GM19438 (cell line): Measurements from ENCODE around the gene PPP1R14D.
A peak's percentile ranks its signal among the peaks of the same experiment; 100 is the strongest.
"Not testable (repeated sequence)": the region's sequence is repeated elsewhere in the genome, so short reads cannot be mapped to it uniquely, and the experiment has no call there.

ENCODE experiments used
- ATAC-seq: cut with Tn5 transposase; IDR thresholded peaks from one replicate; pipeline ENCODE4 v1.9.1; 2021; ENCODE audit warnings: low read depth; ENCODE audit not compliant: unreplicated experiment

The PPP1R14D gene

DNA sequence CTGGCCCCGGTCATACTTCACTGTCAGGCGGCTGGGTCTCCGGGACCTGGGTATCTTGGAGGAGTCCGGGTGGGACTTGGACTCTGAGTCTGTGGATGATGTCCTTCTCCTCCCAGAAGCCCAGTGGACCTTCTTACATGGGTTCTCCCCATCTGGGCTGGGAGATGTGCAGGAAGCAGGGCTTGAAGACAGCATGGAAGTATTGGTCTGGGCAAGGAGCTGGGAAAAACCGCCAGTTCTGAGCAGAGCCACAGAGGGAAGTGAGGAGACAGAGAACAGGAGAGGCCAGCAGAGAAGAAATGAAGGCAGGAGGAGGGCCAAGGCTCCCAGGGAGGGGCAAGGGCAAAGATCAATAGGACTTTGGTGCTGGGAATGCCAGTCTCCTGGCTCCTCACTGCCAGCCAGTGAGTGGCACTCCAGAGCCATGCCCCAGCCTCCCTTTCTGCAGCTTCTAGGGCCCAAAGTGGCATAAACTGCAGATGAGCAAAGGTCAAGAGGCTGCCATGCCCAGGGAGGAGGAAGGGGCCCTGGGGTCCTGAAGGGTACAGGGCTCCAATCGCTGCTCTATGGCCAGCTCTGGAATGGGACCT lies at the start of gene PPP1R14D:
TSS of gene PPP1R14D (minus strand) at position 262 of the 590 bp plus-strand sequence. CDS start at position 195, 67 bp downstream.
- no peak for ATAC-seq

- ATAC-seq: no peak
Observed at GRCh38 chr15:40877694-40878093, 49.2 kb upstream of the PPP1R14D start.

DNA sequence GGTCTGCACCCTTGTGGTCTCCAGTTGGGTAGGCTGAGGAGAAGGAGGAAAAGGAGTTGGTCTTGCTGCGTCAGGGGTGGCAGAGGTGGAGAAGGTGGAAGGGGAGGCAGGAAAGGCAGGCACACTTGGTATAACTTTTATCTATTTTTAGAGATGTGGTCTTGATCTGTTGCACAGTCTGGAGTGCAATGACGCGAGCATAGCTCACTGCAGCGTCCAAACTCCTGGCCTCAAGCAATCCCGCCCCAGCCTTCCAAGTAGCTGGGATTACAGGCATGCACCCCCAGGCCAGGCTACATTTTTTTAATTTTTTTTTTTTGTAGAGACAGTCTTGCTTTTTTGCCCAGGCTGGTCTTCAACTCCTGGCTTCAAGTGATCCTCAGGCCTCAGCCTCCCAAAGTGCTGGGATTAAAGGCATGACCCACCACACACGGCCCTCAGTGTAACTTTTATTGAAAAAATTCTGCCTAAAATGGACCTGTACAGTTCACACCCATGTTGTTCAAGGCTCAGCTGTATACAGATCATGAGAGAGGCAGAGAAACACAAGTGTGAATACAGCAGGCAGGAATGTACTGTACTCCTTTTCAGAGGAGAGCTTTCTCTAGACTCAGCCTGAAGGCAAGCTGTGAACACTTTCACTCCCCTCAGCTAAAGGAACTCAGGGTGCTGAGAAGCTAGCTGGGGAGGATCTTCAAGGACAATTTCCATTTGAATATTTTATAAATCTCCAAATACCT lies 47.7 kb upstream of the PPP1R14D start:
- ATAC-seq: no peak

- peak; percentile 59 for ATAC-seq
Observed at GRCh38 chr15:40873694-40874561, 45.4 kb upstream of the PPP1R14D start, which contains the start of gene RHOV. Gene RHOV (minus strand): TSS chr15:40874234. CDS start chr15:40874139, 95 bp downstream.

DNA sequence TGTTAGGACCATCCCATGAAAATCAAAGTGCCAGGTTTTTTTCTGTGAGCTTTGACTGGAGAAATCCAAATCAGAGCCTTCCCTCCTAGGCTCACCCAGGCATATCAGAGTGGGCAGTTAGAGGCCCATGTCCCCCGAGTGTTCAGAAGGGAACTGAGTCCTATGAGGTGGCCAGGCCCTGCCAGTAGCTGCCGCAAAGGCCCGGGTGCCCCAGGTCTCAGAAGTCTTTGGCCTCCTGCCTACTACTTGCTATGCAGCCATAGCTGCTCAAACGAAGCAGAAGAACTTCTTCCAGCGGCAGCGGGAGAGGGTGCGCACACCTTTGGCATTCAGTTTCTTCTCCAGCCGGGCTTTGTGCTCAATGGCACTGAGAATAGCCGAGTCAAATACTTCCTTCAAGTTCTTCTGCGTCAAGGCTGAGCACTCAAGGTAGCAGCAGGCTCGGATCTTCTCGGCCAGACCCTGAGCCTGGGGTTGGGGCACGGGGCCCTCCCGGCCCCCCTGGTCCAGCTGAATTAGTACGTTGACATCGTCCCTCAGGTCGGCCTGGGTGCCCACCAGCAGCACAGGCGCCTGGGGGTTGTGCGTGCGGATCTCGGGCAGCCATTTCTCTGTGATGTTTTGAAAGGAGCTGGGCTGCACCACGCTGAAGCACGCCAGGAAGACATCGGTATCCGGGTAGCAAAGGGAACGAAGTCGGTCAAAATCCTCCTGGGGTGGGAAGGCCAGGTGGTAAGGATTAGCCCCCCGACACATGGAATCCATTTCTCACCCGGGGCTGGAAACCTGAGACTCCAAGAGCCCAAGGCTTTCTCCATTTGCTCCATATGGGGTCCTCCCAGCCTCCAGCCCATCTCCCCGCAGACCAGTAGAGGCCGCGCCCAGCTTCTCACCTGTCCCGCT lies 44.5 kb upstream of the PPP1R14D start:
- ATAC-seq: no peak

DNA sequence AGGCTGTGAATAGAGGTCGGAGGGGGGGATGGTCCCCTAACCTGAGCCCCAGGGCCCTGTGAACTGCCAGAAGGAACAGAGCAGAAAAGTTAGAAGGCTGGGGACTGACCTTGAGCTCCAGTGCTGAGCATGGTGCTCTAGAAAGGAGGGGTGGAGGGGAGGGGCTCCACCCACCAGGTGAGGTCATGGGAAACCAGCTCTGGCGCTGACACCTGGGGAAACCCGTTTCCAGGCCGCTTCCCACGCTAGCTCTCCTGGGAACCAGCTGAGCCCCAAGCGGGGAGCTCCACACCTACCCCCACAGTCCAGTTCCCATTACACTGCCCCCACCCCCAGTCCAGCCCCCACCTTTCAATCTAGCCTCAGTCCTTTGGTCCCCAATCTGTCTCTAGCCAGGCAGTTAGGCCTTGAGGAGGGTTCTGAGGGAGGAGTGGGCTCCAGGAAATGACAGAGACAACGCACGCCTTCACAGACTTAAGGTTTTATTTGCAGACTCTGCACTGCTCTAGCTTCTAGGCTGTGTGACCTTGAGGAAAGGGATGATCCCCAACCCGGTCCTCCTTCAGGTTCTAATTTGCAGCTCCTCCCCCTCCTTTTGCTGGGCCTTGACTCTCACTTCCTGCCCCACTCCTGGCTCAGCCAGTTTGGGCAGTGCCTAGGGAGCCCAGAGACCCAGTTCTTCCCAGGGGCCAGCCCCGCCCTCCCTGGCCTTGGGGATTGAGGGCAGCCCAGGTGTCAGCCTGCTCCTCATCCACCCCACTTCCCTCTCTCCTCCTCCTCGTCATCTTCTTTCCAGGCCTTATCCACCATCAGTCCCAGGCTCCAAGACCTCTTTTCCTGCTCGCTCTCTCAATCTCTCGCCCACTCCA lies 43.5 kb upstream of the PPP1R14D start:
- peak; percentile 41 for ATAC-seq

GRCh38 chr15:40870716-40871115 lies 42.2 kb upstream of the PPP1R14D start:
- ATAC-seq: no peak

GRCh38 chr15:40869686-40870085 lies 41.2 kb upstream of the PPP1R14D start:
- no peak for ATAC-seq

- no peak for ATAC-seq
Observed at GRCh38 chr15:40867199-40867598, 38.7 kb upstream of the PPP1R14D start.

GRCh38 chr15:40863660-40864270 lies 35.3 kb upstream of the PPP1R14D start:
- no peak for ATAC-seq

- not testable (repeated sequence) for ATAC-seq
Observed at GRCh38 chr15:40861147-40861546, 32.6 kb upstream of the PPP1R14D start.

- ATAC-seq: peak; percentile 58
Observed at GRCh38 chr15:40859206-40859851, 30.8 kb upstream of the PPP1R14D start.

- ATAC-seq: no peak
Observed at GRCh38 chr15:40858706-40859105, 30.2 kb upstream of the PPP1R14D start.

GRCh38 chr15:40857601-40858341 lies 29.3 kb upstream of the PPP1R14D start:
- no peak for ATAC-seq

DNA sequence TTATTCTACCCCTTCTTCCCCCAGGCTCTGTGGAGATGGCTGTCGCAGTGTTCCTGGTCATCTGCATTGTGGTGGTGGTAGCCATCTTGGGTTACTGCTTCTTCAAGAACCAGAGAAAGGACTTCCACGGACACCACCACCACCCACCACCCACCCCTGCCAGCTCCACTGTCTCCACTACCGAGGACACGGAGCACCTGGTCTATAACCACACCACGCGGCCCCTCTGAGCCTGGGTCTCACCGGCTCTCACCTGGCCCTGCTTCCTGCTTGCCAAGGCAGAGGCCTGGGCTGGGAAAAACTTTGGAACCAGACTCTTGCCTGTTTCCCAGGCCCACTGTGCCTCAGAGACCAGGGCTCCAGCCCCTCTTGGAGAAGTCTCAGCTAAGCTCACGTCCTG lies 28.2 kb upstream of the PPP1R14D start:
- ATAC-seq: no peak

- ATAC-seq: no peak
Observed at GRCh38 chr15:40855706-40856234, 27.3 kb upstream of the PPP1R14D start.

GRCh38 chr15:40854161-40854560 lies 25.7 kb upstream of the PPP1R14D start:
- ATAC-seq: no peak
